ENCODE results near the gene TTPAL.

Gene TTPAL

GRCh38 chr20:44497761-44498160 lies 22.1 kb downstream of the TTPAL start:
- DNase-seq (ENCODE audit: low read depth): no peak

- no peak for DNase-seq (ENCODE audit: low read depth)
These were observed 24.5 kb downstream of the TTPAL start for GRCh38 chr20:44500221-44500620.

GRCh38 chr20:44501448-44501847 lies 25.8 kb downstream of the TTPAL start:
- DNase-seq (ENCODE audit: low read depth): no peak

GRCh38 chr20:44502968-44503367 lies 27.3 kb downstream of the TTPAL start:
- DNase-seq (ENCODE audit: low read depth): no peak

GRCh38 chr20:44504402-44505307 lies 29.0 kb downstream of the TTPAL start:
- DNase-seq (ENCODE audit: low read depth): no peak

- no peak for DNase-seq (ENCODE audit: low read depth)
These were observed 34.1 kb downstream of the TTPAL start for GRCh38 chr20:44509762-44510161.

GRCh38 chr20:44513871-44514270 lies 38.2 kb downstream of the TTPAL start:
- no peak for DNase-seq (ENCODE audit: low read depth)

GRCh38 chr20:44516491-44516890 lies 40.8 kb downstream of the TTPAL start:
- no peak for DNase-seq (ENCODE audit: low read depth)

GRCh38 chr20:44517454-44517853 lies 41.8 kb downstream of the TTPAL start:
- no peak for DNase-seq (ENCODE audit: low read depth)

GRCh38 chr20:44518248-44518647 lies 42.6 kb downstream of the TTPAL start:
- no peak for DNase-seq (ENCODE audit: low read depth)

- no peak for DNase-seq (ENCODE audit: low read depth)
These were observed 45.2 kb downstream of the TTPAL start for GRCh38 chr20:44520881-44521280.

- DNase-seq (ENCODE audit: low read depth): peak; percentile 71
These were observed 46.1 kb downstream of the TTPAL start, which contains the start of gene SERINC3 for GRCh38 chr20:44521484-44522481. SERINC3 (minus strand) TSS chr20:44522070; CDS start chr20:44521951, 119 bp downstream.

GRCh38 chr20:44522841-44523240 lies 47.2 kb downstream of the TTPAL start:
- DNase-seq (ENCODE audit: low read depth): no peak

GRCh38 chr20:44523746-44524145 lies 48.1 kb downstream of the TTPAL start:
- no peak for DNase-seq (ENCODE audit: low read depth)

GRCh38 chr20:44526129-44526528 lies 50.5 kb downstream of the TTPAL start:
- DNase-seq (ENCODE audit: low read depth): no peak

GRCh38 chr20:44527716-44528199 lies 52.1 kb downstream of the TTPAL start:
- DNase-seq (ENCODE audit: low read depth): no peak

GRCh38 chr20:44528309-44528708 lies 52.6 kb downstream of the TTPAL start:
- DNase-seq (ENCODE audit: low read depth): no peak

GRCh38 chr20:44532259-44532980 lies 56.7 kb downstream of the TTPAL start:
- no peak for DNase-seq (ENCODE audit: low read depth)

- no peak for DNase-seq (ENCODE audit: low read depth)
These were observed 57.3 kb downstream of the TTPAL start for GRCh38 chr20:44532981-44533331.

- no peak for DNase-seq (ENCODE audit: low read depth)
These were observed 58.3 kb downstream of the TTPAL start for GRCh38 chr20:44533928-44534327.

GRCh38 chr20:44536175-44536574 lies 60.5 kb downstream of the TTPAL start:
- DNase-seq (ENCODE audit: low read depth): no peak

- DNase-seq (ENCODE audit: low read depth): no peak
These were observed 62.3 kb downstream of the TTPAL start for GRCh38 chr20:44537993-44538392.
